NCI-H1694 (cell line): ENCODE measurements around the gene CHIT1.

Experiments
- DNase-seq: peaks from one replicate; lab custom pipeline; 2025; lab: John Stamatoyannopoulos, UW

The CHIT1 gene

DNA sequence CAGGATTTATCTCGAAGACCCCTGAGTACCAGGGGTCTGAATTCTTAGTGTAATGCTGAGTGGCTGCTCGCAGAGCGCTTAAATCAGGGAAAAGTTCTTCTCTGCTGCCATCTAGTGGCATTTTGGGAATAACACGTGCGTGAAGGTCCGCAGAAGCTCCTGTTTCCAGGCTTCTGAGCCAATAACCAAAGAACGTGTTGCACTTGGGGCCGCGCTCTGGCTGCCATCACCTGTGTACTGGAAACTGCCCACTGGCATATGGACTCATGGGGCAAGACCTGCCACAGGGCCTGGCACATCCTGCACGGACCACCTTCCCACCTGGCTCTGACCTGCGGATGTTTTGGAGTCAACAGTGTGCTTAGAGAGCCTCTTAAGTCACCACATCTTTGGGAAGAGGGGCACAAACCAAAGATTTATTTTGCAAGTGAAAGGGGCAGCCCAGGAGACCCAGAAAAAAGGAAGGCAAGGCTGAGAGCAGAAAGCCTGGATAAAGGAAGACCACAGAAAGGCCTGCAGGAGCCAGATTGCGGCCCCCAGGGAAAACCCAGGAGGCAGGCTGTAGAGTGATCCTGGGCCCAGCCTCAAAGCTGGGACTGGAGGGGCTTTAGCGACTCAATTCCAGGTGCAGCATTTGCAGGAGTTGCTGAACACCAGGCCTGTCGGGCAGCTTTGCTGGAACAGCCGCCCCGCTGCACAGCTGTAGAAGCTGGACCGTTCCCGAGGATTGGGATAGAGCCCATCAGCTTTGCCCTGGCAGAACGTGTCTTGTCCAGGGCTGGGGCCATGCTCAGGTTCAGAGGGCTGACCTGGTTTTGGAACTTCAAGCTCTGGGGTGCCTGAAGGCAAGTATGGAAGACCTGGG is 13.0 kb downstream of the CHIT1 start:
- peak; percentile 85 for DNase-seq

DNA sequence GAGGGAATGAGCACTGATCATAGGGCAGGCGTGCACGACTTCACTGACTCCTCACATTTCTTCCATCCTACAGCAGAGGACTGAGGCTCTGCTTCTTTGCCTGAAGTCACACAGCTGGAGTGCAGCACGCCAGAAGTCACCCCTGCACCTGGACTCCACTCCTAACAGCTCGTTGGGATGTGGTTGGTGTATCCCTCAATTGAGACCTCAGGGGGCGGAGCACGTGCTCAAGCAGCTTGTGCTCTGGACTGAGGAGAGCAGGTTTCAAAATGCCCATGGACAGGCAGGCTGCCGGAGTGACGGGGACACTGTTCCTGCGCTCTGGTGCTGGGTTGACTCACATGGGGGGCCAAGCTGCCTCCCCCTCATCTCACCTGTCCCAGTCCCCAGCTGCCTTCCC is 13.9 kb downstream of the CHIT1 start:
- DNase-seq, result no peak

GRCh38 chr1:203214871-203215270 is 14.6 kb downstream of the CHIT1 start:
- no peak for DNase-seq

GRCh38 chr1:203213126-203213525 is 16.3 kb downstream of the CHIT1 start:
- no peak for DNase-seq

- DNase-seq, result no peak
Measured at GRCh38 chr1:203211812-203212211, 17.7 kb downstream of the CHIT1 start.

DNA sequence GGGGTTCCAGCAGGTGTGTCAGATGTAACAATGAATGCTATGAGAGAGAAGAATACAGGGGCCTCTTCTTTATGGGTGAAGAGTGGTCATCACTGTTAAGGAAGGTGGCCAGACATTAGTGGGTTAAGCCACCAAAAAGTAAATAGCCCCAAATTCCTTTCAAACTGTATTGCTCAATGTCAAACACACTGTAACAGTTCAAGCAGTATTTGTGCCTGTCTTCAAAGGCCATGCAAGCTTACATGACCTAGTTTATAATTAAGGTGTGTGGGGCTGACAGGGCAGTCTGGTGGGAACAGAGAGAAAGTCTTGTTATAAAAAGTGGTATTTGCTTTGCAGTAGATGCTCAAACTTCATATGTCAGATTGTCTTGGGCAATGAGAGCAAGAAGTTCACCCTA is 18.5 kb downstream of the CHIT1 start:
- DNase-seq, result no peak

GRCh38 chr1:203210350-203210749 is 19.1 kb downstream of the CHIT1 start:
- no peak for DNase-seq

DNA sequence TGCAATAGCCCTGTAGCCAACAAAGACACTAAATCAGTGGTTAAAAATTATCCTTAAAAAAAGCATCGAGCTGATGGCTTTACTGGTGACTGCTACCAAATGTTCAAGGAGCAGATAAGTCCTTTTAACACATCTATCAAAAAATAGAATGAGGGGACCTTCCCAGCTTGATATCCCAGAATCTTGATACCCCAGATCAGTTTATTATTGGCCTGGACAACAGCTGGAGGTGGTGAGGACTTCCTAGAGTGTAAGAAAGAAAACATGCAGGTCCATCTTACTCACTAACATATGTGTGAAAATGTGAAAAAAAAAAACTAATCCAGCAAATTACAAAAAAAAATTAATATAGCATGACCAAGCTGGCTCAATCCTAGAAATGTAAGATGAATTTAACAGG is 21.3 kb downstream of the CHIT1 start:
- no peak for DNase-seq

- DNase-seq, result no peak
Measured at GRCh38 chr1:203207751-203208150, 21.7 kb downstream of the CHIT1 start.

GRCh38 chr1:203206129-203206687 is 23.3 kb downstream of the CHIT1 start:
- no peak for DNase-seq

GRCh38 chr1:203204756-203205155 is 24.7 kb downstream of the CHIT1 start:
- no peak for DNase-seq

DNA sequence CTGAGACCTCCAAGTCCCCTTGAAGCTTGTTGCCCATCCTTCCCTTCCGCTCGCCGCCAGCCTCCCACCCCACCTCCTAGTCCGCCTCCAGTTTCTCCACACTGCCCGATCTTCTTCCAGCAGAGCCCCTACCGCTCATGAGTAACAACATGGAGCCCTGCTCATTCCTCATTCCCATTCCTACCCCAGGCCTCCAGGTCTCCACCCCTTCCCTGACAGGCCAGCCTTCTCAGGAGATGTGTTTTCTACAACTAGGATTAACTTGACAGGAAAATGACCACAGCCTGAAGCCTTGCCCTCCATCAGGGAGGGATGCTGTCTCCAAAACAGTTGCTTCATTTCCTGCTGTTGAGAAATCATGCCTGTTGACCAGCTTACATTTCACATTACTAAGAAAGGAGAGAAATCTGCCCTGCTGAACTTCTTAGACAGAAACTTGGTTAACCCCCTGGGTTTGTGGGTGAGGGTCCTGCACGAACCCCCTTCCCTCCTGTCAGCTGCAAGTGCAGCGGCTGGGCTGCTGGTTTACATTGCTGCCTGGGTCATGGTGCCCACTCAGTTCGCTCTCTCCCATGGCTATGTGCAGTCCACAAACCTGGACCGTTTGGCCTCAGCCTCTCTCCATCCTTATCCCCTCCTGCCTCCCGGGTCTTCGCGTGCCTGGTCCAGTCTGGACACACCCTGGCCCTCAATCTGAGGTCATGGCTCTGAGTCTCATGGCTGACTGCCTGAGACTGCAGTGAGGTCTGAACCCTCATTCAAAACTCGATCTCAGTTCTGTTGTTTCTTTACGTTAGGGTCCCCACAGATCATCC is 26.8 kb downstream of the CHIT1 start:
- no peak for DNase-seq

DNA sequence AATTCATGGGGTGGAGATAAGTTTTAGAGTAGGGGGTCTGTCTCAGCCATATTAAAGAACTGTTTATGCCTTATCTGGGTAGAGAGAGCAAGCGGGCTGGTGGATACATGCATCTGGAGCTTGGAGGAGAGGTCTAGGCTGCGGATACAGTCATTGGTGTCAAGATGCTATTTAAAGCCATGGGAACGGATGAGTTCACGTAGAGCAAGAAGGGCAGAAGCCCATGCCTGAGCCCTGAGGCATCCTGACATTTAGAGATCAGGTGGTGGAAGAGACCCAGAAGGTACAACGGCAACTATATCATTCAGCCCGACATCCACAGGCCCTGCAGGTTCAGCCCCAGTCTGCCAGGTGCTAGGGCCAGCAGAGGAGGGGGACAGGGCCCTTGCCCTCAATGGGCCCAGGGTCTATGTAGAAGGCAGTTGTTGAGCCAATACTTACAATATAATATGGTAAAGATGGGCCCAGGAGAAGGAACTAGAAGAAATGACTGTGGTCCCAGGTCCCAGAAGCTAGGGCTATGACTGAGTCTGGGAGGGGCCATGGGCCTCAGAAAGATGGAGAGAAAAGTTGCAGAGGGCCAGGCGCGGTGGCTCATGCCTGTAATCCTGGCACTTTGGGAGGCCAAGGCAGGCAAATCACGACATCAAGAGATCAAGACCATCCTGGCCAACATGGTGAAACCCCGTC is 27.8 kb downstream of the CHIT1 start:
- no peak for DNase-seq

GRCh38 chr1:203200916-203201315 is 28.6 kb downstream of the CHIT1 start:
- no peak for DNase-seq

DNA sequence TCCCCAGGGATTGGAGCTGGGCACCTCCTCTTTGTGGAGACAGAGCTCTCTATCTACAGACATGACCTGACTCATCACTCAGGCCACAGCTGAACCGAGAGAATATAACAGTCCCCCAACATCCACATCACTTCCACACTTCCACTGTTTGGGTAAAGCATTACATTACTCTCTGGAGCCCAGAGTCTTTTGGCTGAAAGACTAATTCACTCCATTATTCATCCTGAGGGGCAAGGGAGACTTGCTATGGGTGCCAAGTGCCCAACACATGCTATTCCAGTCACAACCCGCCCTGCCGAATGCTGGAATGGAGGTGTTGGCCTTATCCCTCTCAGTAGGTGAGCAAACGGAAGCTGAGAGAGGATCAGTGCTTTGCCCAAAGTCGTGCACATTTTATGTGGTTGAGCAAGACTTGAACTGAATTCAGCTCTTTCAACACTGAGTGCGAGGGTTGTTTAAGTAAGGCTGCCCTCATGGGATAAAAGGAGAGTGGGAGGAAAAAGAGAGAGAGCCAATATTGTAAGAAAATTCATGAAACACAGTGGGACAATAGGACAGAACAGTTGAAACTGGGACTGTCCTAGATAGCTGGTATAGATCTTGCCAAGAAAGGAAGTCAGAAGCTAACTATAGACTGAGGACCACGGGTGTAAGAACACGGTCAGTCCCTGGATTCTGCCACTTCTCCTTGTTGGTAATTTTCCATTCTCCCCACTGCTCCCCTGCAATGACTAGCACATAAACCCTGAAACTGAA is 29.5 kb downstream of the CHIT1 start:
- DNase-seq, result no peak

- no peak for DNase-seq
Measured at GRCh38 chr1:203199481-203199815, 30.0 kb downstream of the CHIT1 start.

DNA sequence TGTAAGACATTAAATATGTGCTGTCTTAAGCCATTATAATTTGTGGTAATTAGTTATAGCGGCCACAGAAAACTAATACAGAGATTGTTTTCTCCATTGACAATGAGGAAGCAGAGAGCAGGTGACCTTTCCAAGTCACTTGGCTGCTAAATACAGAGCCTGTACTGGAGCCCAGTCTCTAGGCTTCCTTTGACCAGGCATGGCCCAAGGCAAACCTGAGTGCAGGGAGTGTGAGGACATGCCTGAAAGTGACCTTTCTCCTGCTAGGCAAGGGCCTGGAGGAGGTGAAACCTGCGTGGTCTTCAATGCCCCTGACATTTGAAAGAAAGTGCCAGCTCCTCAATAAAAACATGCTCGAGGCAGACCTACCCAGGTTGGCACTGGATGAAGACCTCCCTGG is 30.5 kb downstream of the CHIT1 start:
- no peak for DNase-seq

DNA sequence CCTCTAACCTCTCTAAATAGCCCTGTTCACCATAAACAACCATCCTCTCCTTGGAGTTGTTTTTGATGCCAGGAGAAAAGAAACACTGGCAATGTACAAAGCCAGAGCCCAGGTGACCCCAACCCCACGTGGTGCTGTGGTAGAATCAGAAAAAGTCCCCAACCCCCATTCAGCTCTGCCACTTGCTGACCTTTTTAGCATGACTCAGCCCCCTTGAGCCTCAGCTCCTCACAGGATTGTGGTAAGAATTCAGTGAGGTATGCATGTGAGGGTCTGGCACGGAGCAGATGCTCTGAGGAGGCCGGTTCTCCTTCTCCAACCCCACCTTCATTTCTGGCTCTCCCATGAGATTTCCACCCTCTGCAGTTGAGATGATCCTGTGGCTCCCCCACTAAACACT is 31.8 kb downstream of the CHIT1 start:
- DNase-seq, result no peak

- DNase-seq, result no peak
Measured at GRCh38 chr1:203196371-203196770, 33.1 kb downstream of the CHIT1 start.

DNA sequence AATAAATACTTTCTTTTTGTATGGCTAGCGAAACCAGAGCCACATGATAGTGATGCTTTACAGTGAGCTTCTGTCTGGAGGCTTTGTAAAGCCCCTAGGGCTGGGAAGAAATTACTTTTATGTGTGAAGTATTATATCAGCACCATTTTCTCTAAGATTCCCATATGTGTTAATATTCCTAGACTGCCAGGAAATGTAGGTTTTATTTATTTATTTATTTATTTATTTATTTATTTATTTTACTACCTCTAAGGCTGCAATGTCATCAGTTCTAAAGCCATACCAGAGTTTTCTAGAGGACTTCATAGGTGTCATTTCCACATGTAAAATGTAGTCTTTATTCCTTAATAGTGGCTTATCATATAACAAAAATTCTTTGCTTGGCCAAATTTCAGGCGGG is 38.5 kb downstream of the CHIT1 start:
- DNase-seq, result no peak

- no peak for DNase-seq
Measured at GRCh38 chr1:203189951-203190352, 39.5 kb downstream of the CHIT1 start.
